GM18507 (cell line): ENCODE results near the gene ARL2.
"Not testable (repeated sequence)": the region's sequence is repeated elsewhere in the genome, so short reads cannot be mapped to it uniquely, and the experiment has no call there.

Source experiments
- DNase-seq: peaks from one replicate; pipeline ENCODE4 v3.0.0; 2011; ENCODE audit warnings: low read depth; ENCODE audit not compliant: insufficient read length; ENCODE audit errors: extremely low spot score
- FAIRE-seq: peaks from 2 replicates; lab custom pipeline; 2011; peaks lifted over from hg19 to GRCh38; lab: Jason Lieb, UNC

ARL2 gene

DNA sequence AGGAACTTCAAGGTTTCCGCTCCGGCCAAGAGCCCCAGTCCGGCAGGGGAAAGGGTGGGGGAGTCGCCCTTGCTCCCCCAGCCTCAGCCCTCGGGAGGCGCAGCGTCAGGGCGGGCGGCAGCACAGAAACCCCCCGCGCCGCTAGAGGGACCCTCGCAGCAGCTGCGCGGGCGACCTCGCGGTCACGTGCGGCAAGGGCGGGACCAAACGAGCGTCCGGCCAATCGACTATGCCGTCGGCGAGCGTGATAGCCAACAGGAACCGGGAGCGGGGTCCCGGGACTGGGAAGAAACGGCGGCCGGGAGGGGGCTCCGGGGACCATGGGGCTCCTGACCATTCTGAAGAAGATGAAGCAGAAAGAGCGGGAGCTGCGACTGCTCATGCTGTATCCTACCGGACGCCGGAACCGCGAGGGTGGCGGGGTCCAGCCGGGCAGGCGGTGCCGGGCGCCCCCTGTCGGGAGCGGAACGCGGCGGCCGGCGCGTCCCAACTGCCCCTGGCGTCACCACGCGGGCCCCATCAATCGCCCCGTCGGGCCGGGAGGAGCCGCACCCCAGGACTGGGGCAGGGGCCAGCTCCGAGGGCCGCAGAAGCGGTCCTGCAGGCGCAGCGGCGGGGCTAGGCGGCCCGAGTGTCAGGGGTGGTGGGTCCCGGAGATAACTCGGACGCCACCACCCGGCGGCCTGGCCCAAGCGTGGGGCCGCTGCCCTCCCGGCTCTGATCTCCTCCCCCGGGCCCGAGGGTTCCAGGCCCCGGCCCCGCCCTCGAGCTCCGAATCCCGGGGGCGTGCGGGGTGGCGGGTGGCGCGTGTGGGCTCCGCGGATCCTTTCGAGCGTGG lies at the start of gene ARL2:
Gene ARL2, plus strand, starts transcription at position 273 of the 838 bp plus-strand sequence. Its CDS starts 48 bp downstream, at position 321.
- FAIRE-seq: peak; percentile 85

DNA sequence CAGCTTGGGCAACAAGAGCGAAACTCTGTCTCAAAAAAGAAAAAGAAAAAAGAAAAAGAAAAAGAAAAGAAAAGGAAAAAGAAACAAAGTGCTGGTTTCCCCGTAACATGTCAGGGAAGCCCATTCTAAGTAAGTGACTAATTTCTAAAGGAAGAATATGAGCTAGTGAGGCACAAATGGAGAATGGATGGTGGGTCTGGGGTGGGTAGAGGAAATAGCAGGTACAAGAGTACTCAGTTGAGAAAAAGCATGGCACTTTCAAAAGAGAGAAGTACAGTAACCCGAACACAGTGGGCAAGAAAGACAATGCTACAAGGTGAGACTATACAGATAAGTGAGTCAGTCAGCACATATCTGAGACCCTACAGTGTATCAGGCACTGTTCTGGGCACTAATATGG lies 46.6 kb upstream of the ARL2 start:
- DNase-seq: no peak
- no peak for FAIRE-seq

More for the DNA sequence above, at the start of gene ARL2:
- DNase-seq: peak; percentile 91

DNA sequence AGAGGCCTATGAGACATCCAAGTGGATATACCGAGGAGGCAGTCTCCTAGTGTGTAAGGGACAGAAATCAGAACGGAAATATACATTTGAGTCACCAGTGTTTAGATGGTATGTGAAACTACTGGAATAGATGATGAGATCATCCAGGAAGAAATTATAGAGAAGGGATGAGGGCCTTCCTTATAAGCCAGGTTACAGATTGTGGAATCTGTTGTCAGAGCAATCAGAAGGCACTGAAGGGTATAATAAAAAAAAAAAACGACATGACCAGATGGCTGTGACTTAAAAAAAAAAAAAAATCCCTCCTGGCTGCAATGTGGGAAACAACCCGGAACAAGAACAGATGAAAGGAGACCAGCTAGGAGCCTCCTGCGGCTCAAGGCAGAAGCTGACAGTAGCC lies 44.8 kb upstream of the ARL2 start:
- no peak for DNase-seq
- FAIRE-seq: no peak

DNA sequence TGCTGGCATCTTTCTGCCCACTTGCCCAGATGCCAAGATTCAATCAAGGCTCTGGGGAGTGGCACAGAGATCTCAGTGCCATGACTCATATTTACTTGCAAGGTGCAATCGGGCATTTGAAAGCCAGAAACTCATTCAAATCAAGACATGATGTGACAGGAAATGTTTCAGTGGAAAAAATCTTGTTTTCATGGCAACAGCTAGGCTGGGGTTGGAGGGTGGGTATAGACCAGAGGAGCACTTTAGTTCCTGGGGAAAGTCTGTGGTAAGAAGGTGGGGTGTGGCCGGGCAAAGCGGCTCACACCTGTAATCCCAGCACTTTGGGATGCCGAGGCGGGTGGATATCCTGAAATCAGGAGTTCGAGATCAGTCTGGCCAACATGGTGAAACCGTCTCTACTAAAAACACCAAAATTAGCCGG lies 43.2 kb upstream of the ARL2 start:
- no peak for FAIRE-seq
- no peak for DNase-seq

DNA sequence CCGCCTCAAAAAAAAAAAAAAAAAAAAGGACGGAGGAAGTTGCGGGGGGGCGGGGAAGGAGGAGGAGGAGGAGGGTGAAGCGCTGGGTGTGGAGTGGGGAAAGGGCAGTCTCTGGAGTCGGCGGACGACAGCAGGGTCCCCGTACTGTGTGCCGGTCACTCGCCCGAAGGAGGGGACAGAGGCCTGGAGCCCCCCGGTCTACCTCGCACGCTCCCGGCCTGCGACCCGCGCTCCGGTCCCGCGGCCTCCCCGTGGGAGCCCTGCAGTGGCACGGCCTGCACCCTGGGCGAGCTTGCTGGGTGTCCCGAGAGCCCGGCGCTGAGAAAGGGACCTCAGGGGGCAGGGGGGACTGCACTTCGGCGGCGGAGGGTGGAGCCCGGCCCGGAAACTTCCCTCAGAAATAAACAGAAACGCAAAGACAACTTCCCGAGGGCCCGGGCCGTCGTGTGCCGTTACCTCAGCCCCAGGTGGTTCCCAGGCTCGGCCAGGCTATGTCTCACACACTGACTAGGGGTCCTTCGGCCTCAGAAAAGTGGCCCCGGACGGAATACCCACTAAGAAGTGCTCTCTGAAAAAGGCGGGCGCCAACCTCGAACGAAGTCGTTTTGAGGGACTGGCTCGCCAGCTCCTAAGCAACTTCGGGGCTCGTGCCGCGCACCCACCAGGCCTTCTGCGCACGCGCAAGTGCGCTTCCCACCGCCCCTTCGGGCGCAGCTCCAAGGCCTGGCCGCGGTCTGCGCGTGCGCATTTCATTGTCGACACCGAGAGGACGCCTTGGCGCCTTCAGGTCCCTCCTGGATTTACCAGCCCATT lies 42.3 kb upstream of the ARL2 start, which contains the start of gene MAJIN:
Gene MAJIN, minus strand, starts transcription at position 688 of the 813 bp plus-strand sequence. CDS start 12,703 bp downstream, outside the sequence.
- DNase-seq (peak; percentile 74), FAIRE-seq (peak; percentile 52)

DNA sequence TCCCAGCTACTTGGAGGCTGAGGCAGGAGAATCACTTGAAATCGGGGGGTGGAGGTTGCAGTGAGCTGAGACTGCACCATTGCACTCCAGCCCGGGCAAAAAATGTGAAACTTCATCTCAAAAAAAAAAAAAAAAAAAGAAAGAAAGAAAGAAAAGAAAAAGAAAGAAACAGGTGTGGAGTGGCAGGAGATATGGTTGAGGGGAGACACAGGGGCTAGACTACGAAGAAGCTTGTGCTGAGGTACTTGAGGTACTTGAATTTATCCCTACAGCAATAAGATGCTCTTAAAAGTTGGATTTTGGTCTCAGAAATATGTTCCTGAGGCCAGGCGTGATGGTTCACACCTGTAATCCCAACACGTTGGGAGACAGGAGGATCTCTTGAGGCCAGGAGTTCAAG lies 39.8 kb upstream of the ARL2 start:
- no peak for DNase-seq
- no peak for FAIRE-seq

DNA sequence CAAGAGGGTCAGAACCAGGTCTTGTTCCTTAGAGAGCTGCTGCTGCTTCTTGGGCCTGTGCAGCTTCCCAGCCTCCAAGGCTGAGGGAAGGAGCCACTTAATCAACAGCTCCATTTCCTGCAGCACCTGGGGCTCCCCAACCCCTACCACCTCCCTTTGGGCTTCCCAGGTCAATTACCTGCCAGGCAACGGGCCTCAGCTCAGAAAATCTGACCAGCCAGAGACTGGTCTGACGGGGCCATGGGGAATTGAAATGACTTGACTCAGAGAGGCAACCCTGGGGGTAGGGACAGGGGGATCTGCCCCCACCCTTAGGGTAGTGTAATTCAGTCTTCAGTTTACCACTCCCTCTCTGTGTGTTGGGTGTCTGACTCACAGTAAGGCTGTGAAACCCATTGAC lies 37.3 kb upstream of the ARL2 start:
- FAIRE-seq (no peak), DNase-seq (no peak)

DNA sequence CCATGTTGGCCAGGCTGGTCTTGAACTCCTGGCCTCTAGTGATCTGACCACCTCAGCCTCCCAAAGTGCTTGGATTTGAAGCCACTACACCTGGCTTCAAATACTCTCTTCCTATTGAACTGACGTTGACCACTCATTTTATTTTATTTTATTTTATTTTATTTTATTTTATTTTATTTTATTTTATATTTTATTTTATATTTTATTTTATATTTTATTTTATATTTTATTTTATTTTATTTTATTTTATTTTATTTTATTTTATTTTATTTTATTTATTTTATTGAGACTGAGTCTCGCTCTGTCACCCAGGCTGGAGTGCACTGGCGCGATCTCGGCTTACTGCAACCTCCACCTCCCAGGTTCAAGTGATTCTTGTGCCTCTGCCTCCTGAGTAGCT lies 30.6 kb upstream of the ARL2 start:
- DNase-seq, FAIRE-seq: not testable (repeated sequence)

DNA sequence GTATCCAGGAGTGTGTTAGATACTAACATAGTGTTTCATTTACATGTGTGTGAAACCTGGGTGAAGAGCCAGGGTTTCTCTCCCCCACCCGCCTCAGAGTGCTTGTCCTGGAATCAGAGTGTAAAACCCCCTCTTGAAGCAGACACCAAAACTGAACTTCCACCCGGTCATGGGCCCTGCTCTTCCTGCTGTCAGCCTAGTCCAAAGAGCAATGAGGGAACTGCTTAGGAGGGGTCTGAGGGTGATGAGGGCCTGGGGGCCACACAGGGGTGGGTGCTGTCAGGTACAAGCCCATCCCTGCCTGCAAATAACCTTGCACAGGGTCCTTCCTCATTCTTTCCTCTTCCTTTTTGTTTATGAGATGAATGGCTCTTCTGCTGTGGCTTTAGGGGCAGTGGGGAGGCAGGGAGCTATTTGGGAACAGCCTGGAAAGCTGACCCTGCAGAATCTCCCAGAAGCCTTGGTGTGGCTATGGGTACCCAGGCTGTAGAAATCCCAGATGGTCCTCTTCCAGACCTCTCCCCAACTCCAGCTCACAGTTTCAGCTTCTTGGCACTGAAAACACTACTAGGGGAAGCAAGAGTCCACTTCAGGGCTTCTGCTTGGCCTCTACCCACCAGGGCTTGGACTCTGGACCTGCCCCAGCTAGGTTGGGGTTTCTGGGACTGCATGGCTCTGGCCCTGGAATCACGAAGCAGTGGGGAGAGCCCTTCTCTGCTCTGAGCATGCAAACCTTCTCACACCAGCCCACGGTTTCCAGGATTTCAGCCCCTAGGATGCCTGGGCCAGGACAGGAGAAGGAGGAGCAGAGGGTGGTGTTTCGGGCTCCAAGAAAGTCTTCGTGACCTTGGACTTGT lies 25.7 kb upstream of the ARL2 start:
- DNase-seq (no peak), FAIRE-seq (no peak)

DNA sequence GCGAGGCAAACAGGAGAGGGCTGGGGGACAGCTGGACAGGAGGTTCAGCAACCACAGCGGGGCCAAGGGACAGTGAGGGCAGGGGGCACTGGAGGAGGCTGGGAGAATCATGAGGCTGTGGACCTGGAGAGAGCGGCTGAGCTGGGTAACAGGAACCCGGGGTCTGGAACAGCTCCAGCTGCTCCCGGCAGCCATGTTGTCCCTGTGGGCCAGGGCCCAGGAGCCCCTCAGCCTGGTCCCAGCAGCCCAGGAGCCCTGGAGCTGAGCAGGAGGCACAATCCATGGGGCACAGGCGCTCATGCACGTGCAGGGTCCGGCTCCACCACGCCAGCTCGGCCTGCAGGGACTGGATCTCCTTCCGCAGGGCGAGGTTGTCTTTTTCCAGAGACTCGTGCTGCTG lies 24.5 kb upstream of the ARL2 start:
- DNase-seq (no peak), FAIRE-seq (no peak)

DNA sequence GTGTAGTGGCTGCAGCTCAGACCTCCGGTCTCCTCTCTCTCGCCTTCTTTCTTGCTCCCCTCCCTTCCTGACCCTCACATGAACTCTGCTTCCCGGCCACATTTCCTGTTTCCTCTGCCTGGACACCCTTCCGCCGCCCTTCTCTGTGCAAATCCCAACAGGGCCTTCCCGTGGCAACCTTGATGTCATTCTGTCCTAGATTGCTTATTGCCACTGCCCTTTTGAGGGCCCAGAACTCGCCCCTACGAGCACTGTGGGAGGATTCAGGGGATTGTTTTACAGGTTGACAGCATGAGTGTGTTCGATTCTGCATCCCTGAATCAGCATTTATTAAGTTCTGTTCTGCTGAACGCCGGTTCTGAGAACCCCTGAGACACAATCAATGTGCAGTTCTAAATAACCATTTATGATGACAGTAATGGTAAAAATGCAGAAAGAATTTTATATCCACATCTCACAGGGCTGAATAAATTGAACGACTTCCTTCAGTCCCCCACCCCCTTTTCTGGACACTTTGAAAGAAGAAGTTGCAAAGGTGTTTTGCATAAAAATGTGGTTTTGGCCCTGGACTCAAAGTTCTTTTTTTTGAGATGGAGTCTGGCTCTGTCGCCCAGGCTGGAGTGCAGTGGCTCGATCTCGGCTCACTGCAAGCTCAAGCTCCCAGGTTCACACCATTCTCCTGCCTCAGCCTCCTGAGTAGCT lies 23.6 kb upstream of the ARL2 start:
- DNase-seq (no peak), FAIRE-seq (peak; percentile 51)

DNA sequence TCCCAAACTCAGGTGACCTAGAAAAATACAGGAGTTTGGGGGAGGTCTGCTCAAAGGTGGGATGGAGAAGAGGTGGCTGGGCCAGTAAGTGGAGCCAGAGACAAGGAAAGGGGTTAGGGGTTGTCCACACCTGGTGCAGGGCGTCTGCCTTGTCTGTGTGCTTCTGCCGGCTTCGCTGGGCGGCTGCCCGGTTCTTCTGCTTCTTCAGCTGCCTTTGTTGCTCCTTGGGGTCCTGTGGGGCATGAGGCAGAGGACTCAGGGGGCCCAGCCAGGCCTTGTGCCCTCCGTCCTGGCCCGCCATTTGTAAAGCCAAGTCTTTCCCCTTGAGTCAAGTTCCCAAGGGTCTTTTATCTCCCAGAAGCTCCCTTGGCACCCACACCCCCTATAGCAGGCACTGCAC lies 19.6 kb upstream of the ARL2 start:
- no peak for DNase-seq
- no peak for FAIRE-seq

DNA sequence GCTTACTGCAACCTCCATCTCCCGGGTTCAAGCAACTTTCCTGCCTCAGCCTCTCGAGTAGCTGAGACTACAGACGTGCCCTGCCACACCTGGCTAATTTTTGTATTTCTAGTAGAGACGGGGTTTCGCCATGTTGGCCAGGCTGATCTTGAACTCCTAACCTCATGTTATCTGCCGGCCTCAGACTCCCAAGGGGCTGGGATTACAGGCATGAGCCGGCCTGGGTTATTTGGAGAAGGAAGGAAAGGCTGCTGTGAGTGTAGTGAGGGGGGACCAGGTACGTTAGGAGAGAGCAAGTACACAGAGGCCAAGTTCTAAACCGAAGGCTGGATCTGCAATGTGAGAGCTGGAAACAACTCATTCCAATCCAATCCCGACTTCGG lies 17.6 kb upstream of the ARL2 start:
- FAIRE-seq: no peak
- no peak for DNase-seq

DNA sequence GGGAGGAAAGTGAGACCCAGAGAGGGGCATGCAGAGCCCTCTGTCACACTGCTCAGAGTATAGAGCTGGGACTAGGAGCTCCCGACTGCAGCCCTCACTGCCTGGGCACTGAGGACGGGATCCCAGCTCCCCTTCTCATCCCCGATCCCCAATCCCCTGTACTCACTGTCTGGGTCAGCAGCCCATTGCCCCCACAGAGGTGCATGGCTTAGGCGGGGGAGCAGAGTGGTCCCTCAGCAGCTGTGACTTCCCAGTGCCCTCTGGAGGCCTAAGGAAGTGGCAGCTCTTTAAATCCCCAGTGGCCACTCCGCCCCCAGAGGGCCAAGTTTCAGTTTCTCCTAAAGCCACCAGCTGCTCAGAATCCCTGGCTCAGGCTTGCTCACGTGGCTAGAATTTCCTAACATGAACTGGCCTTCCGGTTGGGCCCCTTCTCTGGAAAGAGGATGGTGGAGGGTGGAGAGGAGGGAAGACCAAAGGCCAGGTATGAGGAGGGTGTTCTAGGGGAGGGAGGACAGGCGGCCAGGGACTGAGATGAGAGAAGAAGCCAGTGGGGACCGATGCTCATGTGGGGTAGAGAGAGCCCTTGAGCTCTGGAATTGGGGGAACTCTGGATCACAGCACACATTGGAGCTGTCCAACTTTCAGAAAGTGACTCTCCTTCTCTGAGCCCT lies 17.1 kb upstream of the ARL2 start, which contains the start of gene BATF2:
Gene BATF2, minus strand, starts transcription at position 262 of the 671 bp plus-strand sequence. Its CDS starts 57 bp downstream, at position 205.
- no peak for FAIRE-seq

DNA sequence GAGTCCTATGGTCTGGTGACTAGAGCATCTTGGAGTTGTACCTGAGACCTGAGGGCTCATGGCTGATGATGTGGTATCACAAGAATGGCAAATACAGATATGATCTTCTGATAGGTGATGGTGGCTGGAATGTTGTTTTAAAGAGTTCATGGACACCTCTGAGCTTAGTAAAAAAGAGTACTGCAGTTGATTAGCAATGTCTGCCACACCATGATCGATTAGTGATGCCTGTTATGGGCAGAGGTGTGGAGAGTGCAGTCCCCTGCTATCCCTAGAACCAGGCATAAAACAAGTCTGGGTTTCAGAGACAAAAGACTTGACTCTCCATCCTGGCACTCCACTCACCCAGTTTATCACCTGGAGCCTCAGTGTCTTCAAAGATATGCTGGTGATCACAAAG lies 15.8 kb upstream of the ARL2 start:
- DNase-seq (no peak), FAIRE-seq (no peak)

More for the DNA sequence above, 17.1 kb upstream of the ARL2 start, which contains the start of gene BATF2:
- peak; percentile 29 for DNase-seq

DNA sequence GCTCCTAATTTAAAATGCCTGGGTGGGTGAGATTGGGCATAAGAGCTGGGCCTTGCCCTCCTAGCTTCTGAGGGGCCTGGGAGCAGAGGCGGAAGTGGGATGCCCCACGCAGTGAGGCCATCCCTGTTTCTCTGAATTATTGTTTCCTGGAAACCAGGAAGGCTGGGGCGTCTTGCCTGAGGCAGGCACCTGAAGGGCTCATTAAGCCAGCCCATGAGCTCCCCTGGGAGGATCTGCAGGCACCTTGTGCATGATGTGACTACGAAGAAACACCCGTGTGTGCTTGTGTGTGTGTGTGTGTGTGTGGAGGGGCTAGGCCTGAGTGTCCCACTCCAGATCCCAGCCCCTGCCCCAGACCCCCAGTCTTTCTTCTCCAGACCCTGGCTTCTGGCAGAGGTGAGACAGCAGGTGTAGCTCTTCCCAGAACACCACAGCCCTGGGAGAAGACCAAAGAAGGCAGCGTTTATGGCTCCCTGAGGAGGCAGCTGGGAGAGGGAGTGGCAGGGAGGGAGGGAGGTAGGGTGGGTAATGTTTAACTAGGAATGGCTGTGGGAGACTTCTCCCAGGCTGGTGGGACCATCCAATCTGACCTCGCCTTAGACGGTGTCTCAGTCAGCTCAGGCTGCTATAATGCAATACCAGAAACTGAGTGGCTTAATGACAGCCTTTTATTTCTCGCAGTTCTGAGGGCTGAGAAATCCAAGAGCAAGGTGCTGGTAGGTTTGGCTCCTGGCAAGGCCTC lies 15.1 kb upstream of the ARL2 start:
- FAIRE-seq (no peak), DNase-seq (no peak)

DNA sequence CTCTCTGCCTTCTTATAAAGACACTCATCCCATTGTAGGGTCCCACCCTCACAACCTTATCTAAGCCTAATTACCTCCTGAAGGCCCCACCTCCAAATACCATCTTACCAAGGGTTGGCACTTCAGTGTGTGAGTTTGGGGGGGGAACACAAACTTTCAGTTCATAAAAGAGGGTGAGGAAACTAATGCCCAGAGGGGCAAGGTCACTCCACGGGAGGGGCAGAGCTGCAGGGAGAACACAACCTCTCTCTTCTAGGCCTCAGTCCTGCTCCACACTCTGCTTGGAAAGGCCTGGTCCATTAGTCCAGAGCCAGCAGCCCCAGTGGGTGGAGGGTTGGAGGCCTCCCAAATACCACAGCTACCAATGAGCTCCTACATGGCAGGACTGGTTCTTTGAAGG lies 14.5 kb upstream of the ARL2 start:
- no peak for FAIRE-seq

DNA sequence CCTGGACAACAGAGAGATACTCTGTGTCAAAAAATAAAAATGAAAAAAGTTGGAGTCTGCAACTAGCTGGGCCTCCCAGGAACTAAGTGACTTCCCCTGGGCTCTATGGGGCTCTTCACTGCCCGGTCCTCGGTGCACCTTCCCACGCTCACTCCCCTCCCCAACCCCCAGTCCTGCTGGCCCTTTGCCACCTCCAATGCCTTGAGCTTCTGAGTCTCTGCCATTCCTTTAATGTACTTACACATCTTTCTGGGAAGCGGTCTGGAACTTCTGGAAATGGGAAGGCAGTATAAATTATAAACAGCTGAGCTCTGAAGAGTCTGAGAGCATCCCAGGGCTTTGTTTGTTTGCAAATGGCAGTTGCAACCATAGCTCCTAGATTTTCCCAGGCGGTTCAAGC lies 11.3 kb upstream of the ARL2 start:
- FAIRE-seq (no peak), DNase-seq (no peak)

More for the DNA sequence above, 14.5 kb upstream of the ARL2 start:
- no peak for DNase-seq
